ENCODE results near the gene PEMT.

DNA sequence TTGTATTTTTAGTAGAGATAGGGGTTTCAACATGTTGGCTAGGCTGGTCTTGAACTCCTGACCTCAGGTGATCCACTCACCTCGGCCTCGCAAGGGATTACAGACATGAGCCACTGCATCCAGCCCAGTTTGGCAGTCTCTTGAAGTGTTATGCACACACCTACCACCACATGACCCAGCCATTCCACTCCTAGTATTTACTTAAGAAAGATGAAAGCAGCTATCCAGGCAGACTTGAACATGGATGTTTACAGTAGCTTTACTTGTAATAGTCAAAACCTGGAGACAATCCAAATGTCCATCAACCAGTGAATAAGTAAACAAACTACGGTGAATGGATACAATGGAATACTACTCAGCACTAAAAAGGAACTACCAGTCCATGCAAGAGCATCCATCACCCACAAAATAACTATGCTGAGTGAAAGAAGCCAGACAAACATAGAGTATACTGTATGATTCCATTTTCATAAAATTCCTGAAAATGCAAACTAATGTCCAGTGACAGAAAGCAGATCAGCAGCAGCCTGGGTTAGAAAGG is 57.5 kb downstream of the PEMT start:
- TF ChIP-seq POLR2A (IDR thresholded peaks at IDR 0.05) = no peak
- TF ChIP-seq CTCF (IDR thresholded peaks at IDR 0.05) = no peak
